ENCODE data around the gene PECR.

Gene PECR

DNA sequence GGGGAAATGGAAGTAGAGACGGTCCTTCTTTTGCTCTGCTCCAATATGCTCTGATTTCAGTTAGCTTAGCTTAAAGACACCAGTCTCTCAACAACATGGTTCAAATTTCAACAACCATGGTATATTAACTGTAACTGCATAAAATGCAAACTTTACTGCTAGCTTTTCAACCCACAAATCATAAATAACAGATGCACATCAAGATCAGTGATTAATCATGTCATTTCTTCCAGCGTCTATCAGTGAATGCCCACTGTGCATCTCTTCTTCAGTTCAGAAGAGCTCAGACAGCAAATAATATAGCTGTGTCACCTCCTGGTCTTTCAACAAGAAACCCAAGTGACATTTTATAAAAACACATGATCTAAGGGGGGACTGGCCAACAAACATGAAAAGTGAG lies 12.6 kb downstream of the PECR start:
- no peak for DNase-seq

DNA sequence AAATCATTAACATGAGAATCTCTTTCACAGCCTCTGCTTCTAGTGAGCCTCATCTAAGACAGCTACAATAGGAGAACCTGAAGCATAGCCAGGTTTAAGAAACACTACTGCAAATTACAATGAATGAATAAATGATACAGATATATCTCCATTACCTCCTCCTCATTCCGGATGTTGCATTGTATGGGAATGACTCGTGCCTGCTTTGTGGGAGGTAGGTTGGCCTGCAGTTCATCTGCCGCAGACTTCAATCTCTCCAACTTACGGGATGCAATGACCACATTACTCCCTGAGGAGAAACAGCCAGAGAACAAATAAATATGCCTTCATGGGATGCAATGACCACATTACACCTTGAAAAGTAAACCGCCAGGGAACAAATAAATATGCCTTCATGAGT lies 15.4 kb downstream of the PECR start:
- DNase-seq = no peak

DNA sequence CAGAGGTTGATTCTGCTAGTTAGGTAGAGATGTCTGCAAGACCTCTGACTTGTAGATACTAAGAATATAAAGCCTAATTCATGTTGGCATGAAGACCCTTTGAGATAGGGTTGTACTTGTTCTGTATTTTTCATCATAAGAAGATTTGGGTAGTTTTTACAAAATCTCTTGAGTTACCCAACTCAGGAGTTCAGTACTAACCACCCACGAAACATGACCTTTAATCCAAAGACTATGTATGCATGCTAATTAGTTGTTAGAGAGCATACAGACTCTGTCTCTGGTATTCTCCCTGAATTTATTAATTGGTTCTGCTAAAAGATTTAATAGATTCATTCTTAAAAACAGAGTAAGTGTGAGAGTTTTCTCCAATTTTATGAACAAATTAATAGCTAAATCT lies 16.9 kb downstream of the PECR start:
- DNase-seq = no peak

DNA sequence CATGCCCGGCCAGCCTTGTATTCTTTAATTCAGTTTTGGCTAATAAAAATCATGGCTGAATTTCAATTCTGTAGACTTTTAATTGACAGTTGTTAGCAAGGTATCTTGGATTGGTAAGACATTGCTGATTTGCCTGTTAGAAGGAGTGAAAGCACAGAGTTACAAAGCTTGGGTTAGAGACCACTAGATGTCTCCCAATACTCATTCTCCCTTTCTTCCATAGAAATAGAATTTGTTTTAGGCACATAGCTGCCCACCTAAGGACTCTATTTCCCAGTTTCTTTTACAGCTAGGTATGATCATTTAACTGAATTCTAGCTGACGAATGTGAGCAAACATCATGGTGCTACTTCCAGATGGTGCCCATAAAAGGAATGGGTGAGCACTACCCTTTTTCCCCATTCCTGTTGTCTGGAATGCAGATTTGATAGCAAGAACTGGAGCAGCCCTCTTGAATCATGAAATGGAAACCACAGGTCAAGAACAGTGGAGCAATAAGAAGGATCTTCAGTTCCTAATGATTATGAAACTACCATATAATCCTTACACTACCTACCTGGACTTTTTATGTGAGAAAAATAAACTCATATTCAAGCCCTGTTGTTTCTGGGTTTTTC lies 17.5 kb downstream of the PECR start:
- DNase-seq = no peak

DNA sequence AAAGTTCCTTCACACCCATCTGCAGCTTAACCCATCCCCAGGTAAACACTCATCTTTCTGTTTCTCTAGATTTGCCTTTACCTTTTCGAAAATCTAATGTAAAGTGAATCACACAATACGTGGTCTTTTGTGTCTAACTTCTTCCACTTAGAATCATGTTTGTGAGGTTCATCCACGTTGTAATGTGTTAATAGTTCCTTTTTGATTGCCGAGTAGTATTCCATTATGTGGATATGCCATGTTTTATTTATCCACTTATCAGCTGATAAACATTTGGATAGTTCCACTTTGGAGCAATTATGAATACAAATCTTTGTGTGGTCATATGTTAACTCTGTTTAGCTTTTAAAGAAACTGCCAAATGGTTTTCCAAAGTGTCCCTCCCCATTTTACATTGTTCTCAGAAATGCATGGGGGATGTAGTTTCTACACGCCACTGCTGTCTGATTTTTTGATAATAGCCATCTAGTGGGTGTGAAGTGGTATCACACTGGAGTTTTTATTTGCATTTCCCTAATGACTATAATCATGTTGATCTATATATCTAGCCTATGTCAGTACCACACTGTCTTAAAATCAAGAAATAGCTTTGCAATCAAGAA lies 22.3 kb downstream of the PECR start:
- DNase-seq = peak in 1 of 2 donors; percentile 35

DNA sequence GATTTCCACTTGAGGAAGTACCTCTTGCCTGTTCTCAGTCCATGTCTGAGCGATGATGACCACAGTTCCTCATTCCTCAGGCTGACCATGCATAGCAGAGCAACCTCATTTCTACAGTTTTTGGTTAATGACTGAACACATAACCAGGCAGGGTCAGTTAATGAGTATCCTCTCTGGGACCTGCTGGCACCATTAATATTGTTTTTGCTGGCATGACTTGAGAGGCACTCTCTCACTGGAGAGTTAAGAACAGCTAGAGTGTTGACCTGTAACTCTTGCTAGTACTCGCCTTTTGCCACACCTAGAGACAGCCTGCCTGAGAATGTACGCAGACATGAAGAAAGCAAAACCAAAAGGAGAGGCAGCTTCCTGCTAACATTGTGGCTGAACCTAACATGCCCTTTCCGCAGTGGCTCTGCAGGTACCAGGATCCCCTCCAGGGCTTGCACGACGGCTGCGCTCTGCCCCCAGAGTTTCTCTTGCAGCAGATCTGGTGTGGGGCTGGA lies 23.9 kb downstream of the PECR start:
- DNase-seq = peak; percentile 67 to 77

DNA sequence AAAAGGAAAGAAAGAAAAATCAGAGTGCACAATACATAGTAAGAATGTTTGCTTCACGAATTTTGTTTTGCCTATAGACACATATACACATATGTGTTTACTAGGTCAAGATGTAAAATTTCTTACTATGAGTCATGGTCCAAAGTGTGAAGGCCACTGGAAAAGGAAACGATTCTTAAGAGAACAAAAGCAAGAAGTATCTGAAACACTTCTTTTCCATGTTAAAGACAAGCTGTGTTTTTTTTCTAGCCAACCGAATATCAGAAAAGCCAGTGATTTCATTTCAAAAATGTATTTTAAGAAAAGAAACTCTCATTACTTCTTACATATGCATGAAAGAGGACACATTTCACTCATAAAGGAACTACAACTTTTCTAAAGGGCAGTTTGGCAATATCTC lies 24.9 kb downstream of the PECR start:
- no peak for DNase-seq

DNA sequence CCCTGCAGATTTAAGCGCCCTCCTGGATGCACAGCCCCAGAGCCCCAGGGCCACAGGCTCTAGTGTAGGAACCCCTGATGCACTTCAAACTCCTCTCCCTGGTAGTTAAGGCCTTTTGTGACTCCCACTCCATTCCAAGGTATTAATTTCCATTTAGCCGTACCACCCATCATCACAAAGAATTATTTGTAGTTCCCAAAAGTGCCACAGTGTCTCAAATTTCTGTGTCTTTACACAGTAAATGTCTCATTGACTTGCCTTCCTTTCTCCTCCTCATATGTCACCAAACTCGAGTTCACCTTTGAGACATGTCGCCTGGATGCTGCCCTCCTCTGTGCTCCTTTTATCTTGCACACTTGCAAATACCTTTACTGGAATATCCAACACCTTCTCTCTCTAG lies 25.9 kb downstream of the PECR start:
- DNase-seq = no peak

DNA sequence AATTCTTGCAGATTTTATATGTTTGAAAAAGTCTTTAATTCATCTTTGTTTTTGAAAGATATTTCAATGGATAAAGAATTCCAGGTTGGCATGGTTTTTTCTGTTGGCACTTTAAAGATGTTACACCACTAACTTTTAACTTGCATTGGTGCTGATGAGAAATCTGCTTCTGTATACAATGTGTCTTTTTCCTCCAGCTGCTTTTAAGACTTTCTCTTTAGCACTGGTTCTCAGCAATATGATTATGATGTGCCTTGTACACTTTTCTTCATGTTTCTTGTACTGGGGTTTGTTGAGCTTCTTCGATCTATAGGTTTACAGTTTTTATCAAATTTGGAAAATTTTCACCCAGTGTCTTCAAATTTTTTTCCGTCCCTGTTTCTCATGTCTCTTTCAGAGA lies 29.2 kb downstream of the PECR start:
- DNase-seq = no peak

DNA sequence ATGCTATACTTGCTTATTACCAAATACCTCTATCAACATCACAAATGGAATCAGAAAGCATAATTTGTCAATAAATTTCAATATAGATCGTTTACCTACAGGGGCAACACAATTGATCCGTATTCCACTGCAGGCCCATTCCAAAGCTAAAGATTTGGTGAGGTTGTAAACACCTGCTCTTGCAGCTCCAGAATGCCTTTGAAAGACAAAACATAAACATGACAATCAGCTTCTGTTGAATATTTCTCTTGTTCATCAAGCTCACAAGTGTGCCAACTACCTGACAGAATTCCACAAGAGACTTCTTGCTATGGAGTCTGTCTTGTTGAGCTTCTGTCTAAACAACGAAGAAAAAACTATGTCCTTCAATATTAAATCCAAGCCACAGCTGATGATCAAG lies 30.3 kb downstream of the PECR start:
- no peak for DNase-seq

DNA sequence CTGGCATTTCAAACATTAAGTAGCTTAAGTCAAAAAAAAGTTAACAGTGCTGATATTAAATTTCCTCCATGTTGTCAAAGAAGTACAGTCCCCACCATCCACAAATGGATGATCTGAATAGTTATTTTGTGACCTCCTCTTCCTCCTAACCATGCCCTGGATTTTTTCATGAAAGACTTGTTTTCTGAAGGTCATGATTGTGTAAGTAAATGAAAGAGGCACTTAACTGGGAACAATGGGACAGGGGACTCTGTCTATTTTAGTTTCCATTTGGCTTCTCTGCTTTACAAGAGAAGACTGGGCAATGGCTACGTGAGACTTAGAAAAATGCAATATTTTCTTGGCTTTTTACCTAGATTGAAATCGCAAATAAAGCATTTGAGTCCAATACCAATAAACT lies 32.2 kb downstream of the PECR start:
- no peak for DNase-seq

DNA sequence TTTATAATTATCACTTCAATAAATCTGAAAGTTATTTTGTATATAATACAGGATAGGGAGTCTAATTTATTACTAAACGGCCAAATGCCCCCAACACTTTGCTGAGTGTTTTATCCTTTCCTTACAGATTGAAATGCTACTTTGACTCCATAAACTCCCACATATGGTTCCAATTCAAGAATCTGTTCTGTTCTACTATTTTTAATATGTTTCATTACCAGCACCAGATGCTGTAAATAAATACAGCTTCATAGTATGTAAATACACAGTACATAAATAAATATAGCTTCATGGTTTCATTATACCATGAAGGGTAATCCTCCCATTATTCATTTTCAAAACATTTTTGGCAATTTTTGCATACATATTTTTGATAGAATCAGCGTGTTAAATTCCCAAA lies 34.2 kb downstream of the PECR start:
- no peak for DNase-seq

DNA sequence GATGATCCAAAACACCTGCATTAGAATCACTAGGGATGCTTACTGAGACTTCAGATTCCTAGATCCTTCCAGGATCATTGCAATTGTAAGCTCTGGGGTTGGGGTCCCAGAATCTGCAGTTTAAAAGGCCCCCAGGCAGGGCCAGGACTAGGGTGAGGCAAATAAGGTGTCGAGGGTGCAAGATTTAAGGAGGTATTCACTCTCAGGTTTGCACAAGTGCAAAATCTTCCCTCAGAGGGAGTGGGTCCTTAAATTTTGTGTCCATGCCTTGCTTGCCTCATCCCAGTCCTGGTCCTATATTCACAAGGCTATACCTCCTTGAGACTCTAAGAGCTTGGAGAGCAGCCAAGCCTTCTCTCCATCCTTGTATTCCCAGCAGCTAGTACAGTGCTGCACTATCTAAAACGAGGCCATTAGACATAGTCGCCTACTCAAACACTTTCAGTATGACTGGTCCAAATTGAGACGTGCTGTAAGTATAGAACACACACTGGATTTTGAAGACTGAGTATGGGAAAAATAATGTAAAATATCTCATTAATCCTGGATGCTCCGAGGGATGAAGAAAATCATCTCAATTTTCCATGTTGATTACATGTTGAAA lies 36.6 kb downstream of the PECR start:
- DNase-seq = no peak

DNA sequence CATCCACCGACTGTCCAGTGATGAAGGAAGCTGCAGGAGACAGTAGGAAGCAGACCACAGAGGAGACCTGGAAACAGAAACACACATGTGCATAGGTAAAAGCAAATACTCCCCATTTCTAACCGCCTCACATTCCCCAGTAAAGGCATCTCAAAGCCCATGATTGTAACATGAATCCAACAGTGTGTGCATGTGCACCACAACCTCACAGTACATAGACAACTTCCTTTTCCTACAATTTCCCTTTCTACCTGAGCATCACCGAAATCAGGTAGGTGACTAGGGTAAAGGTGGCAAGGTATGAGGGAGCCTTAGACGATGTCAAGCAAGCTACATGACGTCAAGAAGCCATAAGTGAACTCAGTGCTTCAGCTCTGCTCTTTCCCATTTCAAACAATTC lies 37.7 kb downstream of the PECR start:
- DNase-seq = no peak

DNA sequence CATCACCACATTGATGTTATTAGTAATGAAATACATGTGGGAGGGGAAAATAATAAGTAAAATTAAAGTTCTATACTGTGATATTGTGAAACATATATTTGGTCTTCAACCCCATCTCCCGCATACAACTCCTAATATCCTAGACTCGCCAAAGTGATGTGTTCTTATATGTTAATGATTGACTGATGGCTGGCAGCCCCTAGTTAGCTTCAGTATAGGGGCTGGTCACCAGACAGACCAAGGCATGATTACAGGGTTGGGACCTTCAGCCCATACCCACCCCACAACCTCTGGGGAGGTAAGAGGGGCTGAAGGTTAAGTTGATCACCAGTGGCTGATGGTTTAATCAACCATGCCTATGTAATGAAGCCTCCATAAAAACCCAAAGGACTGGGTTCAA lies 40.2 kb downstream of the PECR start:
- DNase-seq = no peak

DNA sequence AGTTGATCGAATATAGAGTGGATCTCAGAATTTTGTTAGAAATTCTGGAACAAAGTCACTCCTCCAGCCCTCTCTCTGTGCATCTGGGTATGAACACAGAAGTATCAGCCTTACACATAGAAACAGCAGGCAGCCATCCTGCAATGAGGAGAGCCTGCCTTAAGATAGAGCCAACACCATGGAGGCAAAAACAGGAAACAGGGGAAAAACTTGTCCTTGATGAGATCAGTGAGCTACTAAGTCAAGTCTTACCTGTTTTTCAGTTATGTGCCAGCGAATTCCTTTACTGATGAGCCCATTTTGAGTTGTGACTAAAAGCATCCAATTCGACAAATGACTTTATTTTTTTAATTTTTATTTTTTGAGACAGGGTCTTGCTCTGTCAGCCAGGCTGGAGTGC lies 41.7 kb downstream of the PECR start:
- DNase-seq = no peak

DNA sequence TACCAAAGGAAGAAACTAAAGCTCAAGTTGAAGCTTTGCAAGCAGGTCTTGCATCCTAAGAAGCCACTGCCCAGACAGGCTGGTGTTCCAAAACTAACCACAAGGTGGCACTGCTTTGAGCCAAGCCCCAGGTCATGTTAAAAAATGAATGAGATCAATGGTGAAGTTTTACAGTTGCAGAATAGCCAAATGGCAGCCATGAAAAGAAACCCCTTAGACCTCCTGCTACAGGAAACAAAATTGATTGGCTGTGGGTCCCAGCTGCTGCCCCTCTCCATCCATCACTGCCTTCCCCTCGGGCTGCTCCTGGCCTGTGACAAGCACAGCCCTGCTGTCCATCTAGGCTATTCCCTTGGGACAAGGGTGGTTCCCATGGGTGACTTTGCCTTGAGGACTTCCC lies 47.5 kb downstream of the PECR start:
- peak; percentile 70 to 77 for DNase-seq

DNA sequence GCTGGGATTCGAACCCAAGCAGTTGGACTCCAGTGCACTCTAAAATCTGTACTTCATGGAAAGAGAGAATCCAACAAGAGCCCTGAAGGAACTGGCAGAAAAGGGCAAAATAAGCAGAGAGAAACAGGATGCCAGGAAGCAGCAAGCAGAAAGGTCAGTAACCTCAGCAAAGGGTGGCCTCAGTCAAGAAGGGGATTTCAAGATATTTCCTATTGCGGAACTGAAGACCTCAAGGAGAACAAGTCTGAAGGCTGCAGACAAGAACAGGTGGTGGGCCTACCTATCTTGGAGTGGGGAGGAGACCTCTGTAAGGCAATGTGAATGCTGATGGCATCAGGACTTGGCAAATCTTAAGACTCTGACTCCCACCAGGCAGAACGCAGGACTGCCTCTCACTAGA lies 48.2 kb downstream of the PECR start:
- DNase-seq = no peak

DNA sequence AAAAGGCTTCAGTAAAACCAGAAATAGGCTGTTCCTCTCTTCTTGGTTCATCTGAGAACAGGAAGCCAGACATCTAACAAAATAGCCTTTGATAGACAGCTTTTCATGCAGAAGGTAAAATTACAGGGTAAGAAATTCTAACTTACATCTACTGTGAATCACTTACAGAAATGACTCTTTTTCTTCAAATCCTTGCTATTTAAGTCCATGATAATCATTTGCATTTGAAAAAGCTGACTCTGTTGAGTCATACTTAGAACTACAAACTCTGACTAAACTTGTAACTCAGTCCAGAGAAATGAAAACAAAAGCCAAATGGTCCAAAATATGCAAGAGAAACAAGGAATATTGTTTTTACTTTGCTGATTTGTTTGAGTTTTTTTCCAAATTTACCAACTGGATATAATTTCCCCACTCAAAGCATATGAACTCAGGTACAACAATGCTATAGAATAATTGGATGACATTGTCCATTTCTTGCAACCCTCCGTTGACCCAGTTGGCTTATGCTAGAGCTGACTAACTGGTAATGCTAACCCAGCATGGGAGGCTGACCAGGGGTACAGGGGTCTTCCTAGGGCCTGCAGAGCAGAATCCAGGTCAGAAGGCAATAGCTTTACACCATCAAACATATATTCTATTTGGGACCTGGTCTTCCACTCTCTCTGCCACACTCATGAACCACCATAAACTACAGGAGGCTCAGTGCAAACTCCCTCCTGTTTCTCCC lies 49.5 kb downstream of the PECR start:
- DNase-seq = no peak

DNA sequence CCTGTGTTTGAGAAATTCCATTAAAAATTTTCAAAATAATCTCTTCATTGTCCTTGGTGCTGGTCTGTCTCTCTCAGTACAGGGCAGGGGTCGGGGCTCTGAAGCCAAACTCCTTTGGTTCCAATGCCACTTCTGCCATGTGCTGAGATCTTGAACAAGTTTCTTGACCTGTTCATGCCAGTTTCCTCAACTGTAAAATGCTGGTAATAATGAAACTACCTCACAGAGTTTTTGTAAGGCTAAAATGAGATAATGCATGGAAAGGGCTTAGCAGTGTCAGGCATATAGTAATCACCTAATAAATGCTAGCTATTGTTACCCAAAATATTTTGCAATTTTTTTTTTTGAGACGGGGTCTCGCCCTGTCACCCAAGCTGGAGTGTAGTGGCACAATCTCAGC lies 51.4 kb downstream of the PECR start:
- DNase-seq = no peak

DNA sequence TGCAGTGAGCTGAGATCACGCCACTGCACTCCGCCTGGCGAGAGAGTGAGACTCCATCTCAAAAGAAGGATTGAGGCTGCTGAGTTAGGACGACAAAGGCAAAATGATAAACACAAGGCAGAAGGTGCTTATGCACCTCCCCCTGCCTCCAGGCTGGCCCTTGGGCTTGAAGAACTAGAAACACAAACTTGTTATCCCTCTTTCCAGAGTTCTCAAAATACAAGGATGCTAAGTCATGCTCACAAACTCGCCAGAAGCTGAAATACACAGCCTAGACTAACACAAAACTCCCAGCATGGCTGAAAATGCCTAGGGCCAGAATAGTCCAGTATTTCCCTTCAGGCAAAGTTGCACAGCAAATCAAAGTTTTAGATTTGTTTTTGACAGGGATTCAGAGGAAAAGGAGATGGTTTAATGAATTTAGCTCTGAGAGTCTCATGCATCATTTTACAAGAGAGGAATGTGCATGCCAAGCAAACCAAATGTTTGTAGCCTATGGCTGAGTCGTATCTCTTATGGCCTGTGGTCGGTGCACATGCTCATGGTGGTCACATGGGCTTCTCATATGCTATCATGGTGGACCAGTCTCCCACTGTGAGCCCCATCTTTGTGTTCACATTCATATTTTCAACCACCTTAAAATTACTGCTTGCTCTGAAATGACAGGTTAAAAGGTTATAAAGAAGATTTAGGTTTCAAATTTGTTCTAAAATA lies 52.0 kb downstream of the PECR start:
- DNase-seq = no peak

DNA sequence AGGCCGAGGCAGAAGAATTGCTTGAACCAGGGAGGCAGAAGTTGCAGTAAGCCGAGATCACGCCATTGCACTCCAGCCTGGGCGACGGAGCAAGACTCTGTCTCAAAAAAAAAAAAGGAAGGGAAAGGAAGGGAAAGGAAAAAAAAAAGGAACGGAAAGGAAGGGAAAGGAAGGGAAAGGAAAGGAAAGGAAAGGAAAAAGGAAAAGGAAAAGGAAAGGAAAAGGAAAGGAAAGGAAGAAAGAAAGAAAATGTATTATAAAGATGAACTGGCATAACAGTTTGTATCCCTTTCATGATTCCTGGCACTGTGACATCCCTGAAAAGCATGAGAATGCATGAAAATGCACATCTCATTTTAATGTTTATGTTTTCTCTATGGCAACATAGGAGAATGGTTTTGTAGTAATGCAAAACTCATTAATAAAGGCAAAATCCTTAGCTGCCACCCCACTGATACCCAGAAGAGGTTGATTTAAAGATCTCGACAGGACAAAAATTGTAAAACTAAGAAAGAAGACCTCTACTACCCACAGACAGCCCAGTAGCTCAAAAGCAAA lies 56.8 kb downstream of the PECR start:
- no peak for DNase-seq

DNA sequence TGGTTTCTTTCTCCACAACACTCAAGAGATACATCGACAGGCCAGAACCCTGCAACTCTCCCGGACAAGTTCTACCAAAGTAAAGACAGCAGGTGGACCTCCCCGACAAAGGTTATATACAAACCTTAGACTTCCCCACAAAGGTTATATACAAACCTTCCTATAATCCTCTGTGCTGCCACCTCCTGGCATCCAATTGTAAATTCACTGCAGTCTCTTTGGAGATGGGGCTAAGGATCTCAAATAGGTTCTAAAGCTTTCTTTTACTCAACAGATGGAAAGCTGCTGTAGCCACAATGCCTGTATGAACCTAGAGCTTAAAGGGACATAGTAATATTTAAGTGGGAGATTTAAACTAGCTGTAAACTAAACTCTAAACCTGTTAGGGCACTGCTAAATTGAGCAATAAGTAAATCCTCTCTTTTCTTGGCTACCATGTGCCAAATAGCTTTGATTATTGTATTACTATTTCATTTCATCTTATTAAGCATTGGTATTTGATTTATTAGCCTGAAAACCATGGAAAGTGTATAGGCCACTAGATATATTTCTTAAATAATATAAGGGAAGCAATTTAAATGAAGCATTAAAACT lies 58.5 kb downstream of the PECR start:
- DNase-seq = peak; percentile 42 to 56

Measured in CD4-positive, alpha-beta T cell treated with Interleukin-4 for 1 hour (primary cell).